Suppressor macrophage (primary cell): ENCODE results near the gene SLC12A8.

ENCODE experiments used
- DNase-seq, 4 experiments: peaks; one replicate each; pipeline ENCODE4 v3.0.0-alpha.2; 2020 to 2022

The SLC12A8 gene

GRCh38 chr3:125186261-125186787, 26.2 kb downstream of the SLC12A8 start:
- DNase-seq: no peak

GRCh38 chr3:125185805-125186204, 26.7 kb downstream of the SLC12A8 start:
- no peak for DNase-seq

DNA sequence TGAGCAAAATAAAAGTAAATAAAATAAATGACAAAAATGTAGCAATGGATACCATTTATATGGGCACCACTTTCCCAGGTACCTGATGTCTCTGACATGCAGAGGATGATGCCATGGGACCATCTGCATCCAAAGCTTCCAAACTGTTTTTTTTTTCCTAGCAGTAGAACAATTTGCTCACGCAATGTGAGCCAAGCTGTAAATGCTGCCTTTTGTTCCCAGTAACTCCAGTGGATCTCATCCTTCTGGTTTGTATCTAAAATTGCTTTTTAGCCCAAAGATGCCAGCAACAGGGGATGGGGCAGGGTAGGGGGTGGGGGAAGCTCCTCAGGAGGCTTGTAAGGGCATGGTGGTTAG, 32.7 kb downstream of the SLC12A8 start:
- DNase-seq: no peak

GRCh38 chr3:125179143-125179883, 33.2 kb downstream of the SLC12A8 start:
- DNase-seq: no peak

- DNase-seq: no peak
Observed at GRCh38 chr3:125177746-125178145, 34.8 kb downstream of the SLC12A8 start.

GRCh38 chr3:125175295-125176078, 37.1 kb downstream of the SLC12A8 start:
- DNase-seq: no peak

DNA sequence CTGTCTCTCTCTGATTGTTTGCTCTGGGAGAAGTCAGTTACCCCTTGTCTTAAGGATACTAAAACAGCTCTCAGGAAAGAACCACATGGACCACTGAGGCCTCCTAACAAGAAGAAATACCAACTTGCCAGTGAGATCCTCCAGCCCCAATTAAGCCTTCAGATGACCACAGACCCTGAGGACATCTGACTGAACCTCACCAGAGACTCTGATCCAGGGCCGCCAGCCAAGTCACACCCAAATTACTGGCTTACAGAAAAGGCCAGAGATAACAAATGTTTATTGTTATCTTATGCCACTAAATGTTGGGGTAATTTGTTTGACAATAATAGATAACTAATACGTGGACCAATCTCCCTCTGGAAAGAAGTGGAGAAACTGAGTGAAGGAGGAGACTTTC, 40.2 kb downstream of the SLC12A8 start:
- DNase-seq: no peak

GRCh38 chr3:125168711-125169393, 43.7 kb downstream of the SLC12A8 start:
- DNase-seq: no peak

- DNase-seq: no peak
Observed at GRCh38 chr3:125166599-125167136, 45.9 kb downstream of the SLC12A8 start.

DNA sequence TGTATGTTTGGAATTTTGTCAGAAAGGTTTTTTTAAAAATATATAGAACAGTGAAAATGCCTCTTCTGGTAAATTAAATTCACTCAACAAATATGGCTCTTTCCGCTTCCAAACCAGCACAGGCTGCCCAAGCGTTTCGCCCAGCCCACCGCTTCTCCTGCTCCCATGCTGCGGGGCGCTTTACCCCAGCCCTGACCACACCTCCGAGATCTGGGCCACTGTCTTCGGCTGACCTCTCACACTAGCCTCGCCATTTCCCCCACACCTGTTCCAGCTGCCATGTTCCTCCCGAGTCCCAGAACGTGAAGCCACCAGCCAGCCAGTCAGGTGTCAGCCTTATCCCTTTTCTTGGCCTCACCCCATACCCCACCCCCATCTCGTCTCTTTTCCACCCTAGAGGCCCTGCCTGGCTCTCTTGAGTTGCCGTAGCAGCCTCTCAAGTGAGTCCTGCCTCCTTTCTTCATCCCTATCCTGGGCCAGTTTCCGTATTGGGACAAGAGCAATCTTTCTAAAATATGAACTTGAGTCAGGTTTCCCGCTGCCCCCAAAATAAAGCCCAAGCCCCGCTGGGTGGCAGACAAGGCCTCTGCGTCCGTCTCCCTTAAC, 46.5 kb downstream of the SLC12A8 start:
- no peak for DNase-seq

- peak; percentile 66 to 78 (median 72) for DNase-seq
Observed at GRCh38 chr3:125165189-125165947, 47.2 kb downstream of the SLC12A8 start.

GRCh38 chr3:125163739-125164601, 48.6 kb downstream of the SLC12A8 start:
- peak; percentile 54 to 81 (median 72) for DNase-seq

DNA sequence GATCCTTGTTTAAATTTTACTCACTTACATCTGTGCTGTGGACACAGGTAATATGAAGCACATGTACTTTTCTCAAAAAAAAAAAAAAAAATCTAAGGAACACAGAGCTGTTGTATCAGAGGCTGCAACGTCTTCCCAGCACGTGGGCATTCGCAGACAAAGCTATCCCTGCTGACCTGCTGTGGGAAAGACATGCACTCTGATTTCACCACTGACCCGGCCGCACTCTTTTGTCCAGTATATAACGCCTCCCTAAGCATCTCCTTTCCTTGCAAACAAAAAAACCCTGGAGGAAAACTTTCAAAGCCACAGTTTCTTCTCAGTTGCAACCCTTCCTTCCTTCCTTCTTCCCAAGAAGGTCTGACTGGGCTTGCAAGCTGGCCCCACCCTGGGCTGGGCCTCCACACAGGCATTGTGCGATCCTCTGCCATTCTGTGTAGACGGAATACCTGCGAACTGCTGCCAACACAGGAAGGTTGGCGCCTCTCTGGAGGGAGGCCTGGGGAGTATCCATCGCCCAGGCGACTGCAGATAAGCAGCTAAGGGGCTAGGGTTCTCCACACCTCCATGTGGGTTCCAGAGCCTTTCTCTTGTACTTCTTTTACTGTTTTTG, 50.8 kb downstream of the SLC12A8 start:
- DNase-seq: no peak

- no peak for DNase-seq
Observed at GRCh38 chr3:125160606-125161371, 51.8 kb downstream of the SLC12A8 start.

DNA sequence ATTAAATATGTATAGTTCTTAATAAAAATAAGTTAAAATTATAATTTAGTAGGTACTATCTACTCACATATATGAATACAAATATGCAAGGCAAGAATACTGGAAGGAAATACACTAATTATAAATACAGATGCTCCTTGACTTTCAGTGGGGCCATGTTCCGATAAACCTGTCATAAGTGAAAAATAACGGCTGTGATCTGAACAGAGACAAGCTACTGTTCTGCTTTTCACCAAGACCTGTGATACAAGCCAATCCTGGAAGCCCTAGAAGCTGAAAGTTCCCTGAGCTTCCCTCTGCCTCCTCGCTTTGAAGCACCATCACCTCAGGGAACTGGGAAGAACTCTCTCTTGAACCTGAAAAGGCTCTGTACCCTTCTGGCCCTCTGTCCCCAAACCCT, 55.4 kb downstream of the SLC12A8 start:
- DNase-seq: no peak

- DNase-seq: no peak
Observed at GRCh38 chr3:125156456-125156855, 56.1 kb downstream of the SLC12A8 start.

DNA sequence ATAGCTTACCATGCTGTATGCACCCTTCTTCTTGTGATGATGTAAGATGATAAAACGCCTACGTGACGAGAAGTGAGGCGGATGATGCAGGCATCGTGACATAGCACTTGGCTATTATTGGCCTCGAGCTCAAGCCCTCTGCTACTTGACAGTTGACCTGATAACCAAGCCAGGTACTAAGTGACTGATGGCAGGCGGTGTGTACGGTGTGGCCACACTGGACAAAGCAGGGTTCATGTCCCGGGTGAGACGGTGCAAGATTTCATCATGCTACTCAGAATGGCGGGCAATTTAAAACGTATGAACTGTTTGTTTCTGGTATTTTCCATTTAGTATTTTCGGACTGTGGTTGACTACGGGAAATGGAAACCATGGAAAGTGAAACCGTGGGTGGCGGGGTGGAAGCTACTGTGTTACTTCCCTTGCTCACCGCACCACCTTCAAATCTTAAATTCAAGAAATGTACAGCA, 57.7 kb downstream of the SLC12A8 start:
- peak; percentile 59 to 78 (median 72) for DNase-seq

DNA sequence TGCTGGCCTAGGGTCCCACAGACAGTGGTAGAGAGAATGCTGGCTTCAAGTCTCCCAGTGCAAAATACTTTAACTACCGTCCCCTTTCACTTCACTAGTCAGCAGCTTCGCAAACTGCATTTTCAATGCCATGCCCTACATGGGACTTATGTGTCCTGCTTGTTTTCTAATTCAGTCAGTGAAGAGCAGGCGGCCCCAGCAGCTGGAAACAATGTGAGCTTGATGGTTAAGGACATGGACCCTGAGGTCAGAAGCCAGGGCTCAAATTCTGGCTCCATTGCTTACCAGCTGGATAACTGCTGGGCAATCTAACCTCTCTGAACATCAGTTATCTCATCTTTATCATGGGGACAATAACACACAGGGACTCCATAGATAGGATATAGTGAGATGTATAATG, 58.4 kb downstream of the SLC12A8 start:
- no peak for DNase-seq

GRCh38 chr3:125152951-125153350, 59.6 kb downstream of the SLC12A8 start:
- peak in 1 of 4 experiments; percentile 0 for DNase-seq
